NT2/D1 (cell line): ENCODE results near the gene LSAMP.

ENCODE experiments used
- YY1 ChIP-seq: IDR thresholded peaks from 2 replicates; pipeline ENCODE4 v1.6.1; 2011; ENCODE audit not compliant: insufficient read length, insufficient read depth
- ZNF274 ChIP-seq: IDR thresholded peaks from 2 replicates; pipeline ENCODE4 v1.6.1; 2011; ENCODE audit warnings: mild to moderate bottlenecking, low read depth, low read length

GRCh38 chr3:115804713-115805119 is 640.6 kb downstream of the LSAMP start:
- no peak for TF ChIP-seq YY1
- no peak for TF ChIP-seq ZNF274
